SK-N-SH treated with all-trans-retinoic acid at 6 μM for 48 hours (cell line): Measurements from ENCODE around the gene SSNA1.

Experiments
- BACH2 ChIP-seq: fragments of 250-450 bp; sonication (Bioruptor Pico); IDR thresholded peaks from 2 replicates; pipeline ENCODE4 v1.9.0; 2021; ENCODE audit warnings: mild to moderate bottlenecking, borderline replicate concordance
- CREB5 ChIP-seq: fragments of 250-450 bp; sonication (Bioruptor Pico); IDR thresholded peaks from 2 replicates; pipeline ENCODE4 v1.5.1; 2020; ENCODE audit warnings: low read depth, mild to moderate bottlenecking, moderate library complexity
- ESRRG ChIP-seq: fragments of 250-450 bp; sonication (Bioruptor Pico); IDR thresholded peaks from 2 replicates; pipeline ENCODE4 v1.6.1; 2021; ENCODE audit warnings: mild to moderate bottlenecking
- GLIS3 ChIP-seq: fragments of 250-450 bp; sonication (Bioruptor Pico); IDR thresholded peaks from 2 replicates; pipeline ENCODE4 v1.5.0; 2020; ENCODE audit warnings: mild to moderate bottlenecking, moderate library complexity
- ISL1 ChIP-seq: fragments of 250-450 bp; sonication (Bioruptor Pico); IDR thresholded peaks from 2 replicates; pipeline ENCODE4 v2.1.2; 2022; ENCODE audit warnings: mild to moderate bottlenecking, moderate library complexity
- OSR1 ChIP-seq: fragments of 250-450 bp; sonication (Bioruptor Pico); IDR thresholded peaks from 2 replicates; pipeline ENCODE4 v1.8.0; 2022; ENCODE audit warnings: moderate library complexity, mild to moderate bottlenecking, inconsistent platforms
- PATZ1 ChIP-seq: fragments of 250-450 bp; sonication (Bioruptor Pico); IDR thresholded peaks from 2 replicates; pipeline ENCODE4 v1.8.0; 2020; ENCODE audit warnings: mild to moderate bottlenecking, moderate library complexity, borderline replicate concordance
- TOX ChIP-seq: fragments of 250-450 bp; sonication (Bioruptor Pico); IDR thresholded peaks from 2 replicates; pipeline ENCODE4 v1.8.0; 2021; ENCODE audit warnings: mild to moderate bottlenecking, moderate library complexity, borderline replicate concordance
- ZFP3 ChIP-seq: fragments of 250-450 bp; sonication (Bioruptor Pico); IDR thresholded peaks from 2 replicates; pipeline ENCODE4 v1.5.0; 2020; ENCODE audit warnings: mild to moderate bottlenecking, moderate library complexity

GRCh38 chr9:137192448-137192780 is 3.9 kb downstream of the SSNA1 start:
- TF ChIP-seq TOX (CRISPR knock-in tag) (no peak), ZFP3 (no peak), BACH2 (CRISPR knock-in tag) (no peak), ISL1 (CRISPR knock-in tag) (no peak), CREB5 (CRISPR knock-in tag) (no peak), OSR1 (CRISPR knock-in tag) (no peak), ESRRG (CRISPR knock-in tag) (no peak), GLIS3 (CRISPR knock-in tag) (no peak), PATZ1 (CRISPR knock-in tag) (no peak)
